ENCODE results near the gene SEMA4G.

- no peak for TF ChIP-seq CTCF (IDR thresholded peaks at IDR 0.05; ENCODE audit: insufficient read depth, low read length, poor library complexity, severe bottlenecking)
- TF ChIP-seq EZH2phosphoT487 (conservative IDR thresholded peaks at IDR 0.05; ENCODE audit: low read length), result no peak
Observed at GRCh38 chr10:101008823-101009423, 39.6 kb downstream of the SEMA4G start.
